ENCODE data around the gene KIAA0825. TPM values are rescaled to one million over a fixed set of nuclear protein-coding genes. Genes with fewer than 3 reads are reported as not detected.

Gene KIAA0825
- total RNA-seq, 4 donors from 2014 or later = 0.60 to 2.5 (median 1.6) TPM

DNA sequence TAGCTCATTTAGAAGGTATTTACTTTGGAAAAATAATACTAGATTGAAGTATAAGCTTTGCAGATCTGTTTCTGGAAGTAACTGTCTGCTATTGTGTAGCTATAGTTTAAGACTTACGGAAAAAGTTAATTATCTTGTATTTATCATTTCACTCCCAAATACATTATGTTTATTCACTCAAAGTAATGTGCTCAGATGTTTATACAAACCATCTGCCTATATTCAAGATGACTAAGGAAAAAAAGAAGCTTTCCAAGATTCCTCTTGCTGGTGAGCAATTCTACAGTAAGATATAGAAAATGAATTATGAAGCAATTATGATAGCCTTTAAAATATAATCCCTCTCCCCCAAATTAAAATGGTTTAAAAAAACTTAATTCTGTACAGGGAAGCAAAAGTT lies 137.9 kb downstream of the KIAA0825 start:
- H3K36me3 ChIP-seq = no peaks in the 10 kb centered on the region
- DNase-seq (no peak), ATAC-seq (no peak)
- no peak overlapping the region for H3K4me3 ChIP-seq
- in situ Hi-C loops (cut with MboI; ENCODE audit: low sequenced_read_pairs in 4 of 4) (no loop called here), intact Hi-C loops (cut with DNase I; ENCODE audit: low total_unique reads) (no loop called here)
- no peaks in the 10 kb centered on the region for H3K9me3 ChIP-seq
- no peaks in the 10 kb centered on the region for H3K4me1 ChIP-seq
- H3K27me3 ChIP-seq = no peaks in the 10 kb centered on the region
- TF ChIP-seq, protein P1, sequence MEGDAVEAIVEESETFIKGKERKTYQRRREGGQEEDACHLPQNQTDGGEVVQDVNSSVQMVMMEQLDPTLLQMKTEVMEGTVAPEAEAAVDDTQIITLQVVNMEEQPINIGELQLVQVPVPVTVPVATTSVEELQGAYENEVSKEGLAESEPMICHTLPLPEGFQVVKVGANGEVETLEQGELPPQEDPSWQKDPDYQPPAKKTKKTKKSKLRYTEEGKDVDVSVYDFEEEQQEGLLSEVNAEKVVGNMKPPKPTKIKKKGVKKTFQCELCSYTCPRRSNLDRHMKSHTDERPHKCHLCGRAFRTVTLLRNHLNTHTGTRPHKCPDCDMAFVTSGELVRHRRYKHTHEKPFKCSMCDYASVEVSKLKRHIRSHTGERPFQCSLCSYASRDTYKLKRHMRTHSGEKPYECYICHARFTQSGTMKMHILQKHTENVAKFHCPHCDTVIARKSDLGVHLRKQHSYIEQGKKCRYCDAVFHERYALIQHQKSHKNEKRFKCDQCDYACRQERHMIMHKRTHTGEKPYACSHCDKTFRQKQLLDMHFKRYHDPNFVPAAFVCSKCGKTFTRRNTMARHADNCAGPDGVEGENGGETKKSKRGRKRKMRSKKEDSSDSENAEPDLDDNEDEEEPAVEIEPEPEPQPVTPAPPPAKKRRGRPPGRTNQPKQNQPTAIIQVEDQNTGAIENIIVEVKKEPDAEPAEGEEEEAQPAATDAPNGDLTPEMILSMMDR (IDR thresholded peaks at IDR 0.05 in 4 of 5, conservative IDR thresholded peaks at IDR 0.05 in 1 of 5) = no peak
- no peak for TF ChIP-seq POLR2A (IDR thresholded peaks at IDR 0.05)
- no peak overlapping the region for H3K27ac ChIP-seq

DNA sequence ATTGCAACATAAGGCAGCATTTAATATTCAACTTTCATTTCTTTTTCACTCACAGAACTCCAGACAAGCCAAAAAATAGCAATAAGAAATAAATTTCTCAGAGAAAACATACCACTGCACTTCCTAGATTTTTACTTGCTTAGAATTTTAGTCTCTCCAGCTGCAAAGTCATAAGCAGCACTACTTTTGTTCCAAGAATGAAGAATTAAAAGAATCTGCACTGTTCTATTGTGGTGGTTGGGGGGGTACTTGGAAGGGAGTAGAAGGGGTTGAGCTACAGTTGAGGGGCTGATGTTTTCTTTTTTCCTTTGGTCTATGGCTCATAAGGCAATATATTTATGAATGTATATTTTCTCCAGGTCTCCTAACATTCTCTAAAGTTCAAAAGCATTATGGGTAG lies 144.5 kb downstream of the KIAA0825 start:
- no peak overlapping the region for H3K4me3 ChIP-seq
- no peak for TF ChIP-seq POLR2A (IDR thresholded peaks at IDR 0.05)
- TF ChIP-seq, protein P1 (IDR thresholded peaks at IDR 0.05 in 4 of 5, conservative IDR thresholded peaks at IDR 0.05 in 1 of 5) = no peak
- H3K27ac ChIP-seq = no peak overlapping the region
- DNase-seq (no peak), ATAC-seq (no peak)
- in situ Hi-C loops (cut with MboI; ENCODE audit: low sequenced_read_pairs in 4 of 4) = no loop called here
- H3K36me3 ChIP-seq = no peaks in the 10 kb centered on the region
- intact Hi-C loops (cut with DNase I; ENCODE audit: low total_unique reads) = no loop called here
- H3K9me3 ChIP-seq = no peaks in the 10 kb centered on the region
- no peaks in the 10 kb centered on the region for H3K27me3 ChIP-seq
- H3K4me1 ChIP-seq = no peaks in the 10 kb centered on the region

DNA sequence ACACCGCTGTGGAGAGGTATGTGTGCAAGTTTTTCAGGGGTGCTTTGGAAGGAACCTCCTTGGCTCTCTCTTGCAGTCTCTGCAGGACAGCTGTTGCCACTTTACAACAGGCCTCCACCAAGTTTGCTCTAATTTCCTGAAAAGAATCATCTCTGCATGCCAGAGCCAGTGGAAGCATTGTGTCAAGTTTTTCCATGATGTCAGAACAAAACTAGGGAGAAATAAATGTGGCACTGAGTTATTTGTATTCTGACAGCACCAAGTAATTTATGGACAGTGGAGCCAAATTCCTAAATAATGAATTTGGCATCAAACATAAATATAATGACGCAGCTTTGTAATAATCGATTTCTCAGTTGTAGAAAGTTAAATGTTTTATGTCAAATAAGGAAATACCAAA lies 146.9 kb downstream of the KIAA0825 start:
- Histone ChIP-seq H3K9me3 (no peaks in the 10 kb centered on the region), H3K27me3 (no peaks in the 10 kb centered on the region), H3K27ac (no peak overlapping the region), H3K4me3 (no peak overlapping the region), H3K4me1 (no peaks in the 10 kb centered on the region), H3K36me3 (no peaks in the 10 kb centered on the region)
- intact Hi-C loops (cut with DNase I; ENCODE audit: low total_unique reads) = no loop called here
- in situ Hi-C loops (cut with MboI; ENCODE audit: low sequenced_read_pairs in 4 of 4) = no loop called here
- DNase-seq = no peak
- no peak for TF ChIP-seq POLR2A (IDR thresholded peaks at IDR 0.05)
- TF ChIP-seq, protein P1 (IDR thresholded peaks at IDR 0.05 in 4 of 5, conservative IDR thresholded peaks at IDR 0.05 in 1 of 5) = no peak
- no peak for ATAC-seq

DNA sequence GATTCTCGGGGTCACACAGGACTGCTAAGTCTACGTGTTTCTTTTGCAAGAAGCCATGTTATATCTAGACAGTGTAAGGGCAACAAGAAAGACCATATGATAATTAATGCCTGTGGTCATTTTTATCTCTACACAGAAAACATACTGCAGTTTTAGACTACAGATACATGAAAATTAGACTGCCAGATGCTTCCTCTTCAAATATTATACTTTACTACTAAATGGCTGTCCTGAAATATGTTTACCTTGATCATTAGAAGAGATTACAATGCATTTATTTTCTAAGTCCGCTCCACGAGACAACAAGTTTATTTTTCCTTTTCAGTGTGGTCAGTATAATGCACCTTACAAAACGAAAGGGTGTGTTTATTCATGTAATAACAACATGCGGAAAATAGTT lies 147.6 kb downstream of the KIAA0825 start:
- no peaks in the 10 kb centered on the region for H3K9me3 ChIP-seq
- H3K27ac ChIP-seq = no peak overlapping the region
- H3K4me3 ChIP-seq = no peak overlapping the region
- H3K4me1 ChIP-seq = no peaks in the 10 kb centered on the region
- H3K36me3 ChIP-seq = no peaks in the 10 kb centered on the region
- TF ChIP-seq, protein P1 (IDR thresholded peaks at IDR 0.05 in 4 of 5, conservative IDR thresholded peaks at IDR 0.05 in 1 of 5) = no peak
- TF ChIP-seq POLR2A (IDR thresholded peaks at IDR 0.05) = no peak
- no peaks in the 10 kb centered on the region for H3K27me3 ChIP-seq
- no peak for ATAC-seq
- intact Hi-C loops (cut with DNase I; ENCODE audit: low total_unique reads) = no loop called here
- in situ Hi-C loops (cut with MboI; ENCODE audit: low sequenced_read_pairs in 4 of 4) = no loop called here
- no peak for DNase-seq

DNA sequence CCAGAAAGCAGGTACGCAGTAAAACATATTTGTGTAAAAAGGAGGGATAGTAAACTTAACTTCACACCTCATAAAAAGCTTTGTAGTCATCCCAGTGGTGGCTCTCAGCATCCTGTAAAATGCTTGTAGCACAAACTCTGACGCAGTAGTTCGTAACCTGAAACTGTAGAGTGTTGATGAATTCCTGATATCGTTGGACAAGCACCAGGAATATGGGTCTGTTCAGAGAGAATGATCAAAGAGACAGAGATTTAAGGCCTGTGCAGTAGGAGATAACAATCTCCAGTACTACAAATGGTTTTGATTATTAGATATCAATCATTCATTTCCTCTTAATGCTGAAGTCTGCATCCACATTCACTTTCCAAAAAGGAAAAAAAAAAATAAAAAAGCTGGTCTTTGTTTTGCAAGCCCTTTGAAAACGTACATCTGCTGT lies 148.5 kb downstream of the KIAA0825 start:
- no peak for TF ChIP-seq POLR2A (IDR thresholded peaks at IDR 0.05)
- TF ChIP-seq, protein P1 (IDR thresholded peaks at IDR 0.05 in 4 of 5, conservative IDR thresholded peaks at IDR 0.05 in 1 of 5) = no peak
- in situ Hi-C loops (cut with MboI; ENCODE audit: low sequenced_read_pairs in 4 of 4) = no loop called here
- Histone ChIP-seq H3K9me3 (no peaks in the 10 kb centered on the region), H3K27ac (no peak overlapping the region), H3K27me3 (no peaks in the 10 kb centered on the region), H3K4me1 (no peaks in the 10 kb centered on the region), H3K36me3 (no peaks in the 10 kb centered on the region), H3K4me3 (no peak overlapping the region)
- ATAC-seq (no peak), DNase-seq (no peak)
- intact Hi-C loops (cut with DNase I; ENCODE audit: low total_unique reads) = no loop called here
